DOHH2 (cell line): ENCODE measurements around the gene COPS4.

ENCODE experiments used
- H3F3A ChIP-seq: fragments of 200-600 bp; sonication (generic), shearing (Covaris generic); 2 replicates; pipeline ENCODE4 v1.6.0; 2016; ENCODE audit warnings: antibody characterized with exemption, mild to moderate bottlenecking; ENCODE audit not compliant: control insufficient read depth, insufficient read depth
- H3K27ac ChIP-seq: fragments of 200-600 bp; sonication (generic); 2 replicates; pipeline ENCODE4 v1.5.1; 2014; ENCODE audit warnings: low read depth, mild to moderate bottlenecking, low read length, moderate library complexity
- H3K27me3 ChIP-seq: fragments of 200-600 bp; sonication (generic); 2 replicates; pipeline ENCODE4 v1.6.1; 2014; ENCODE audit warnings: mild to moderate bottlenecking, low read length, mixed read lengths; ENCODE audit not compliant: control insufficient read depth
- H3K36me3 ChIP-seq: fragments of 200-600 bp; sonication (generic); 2 replicates; pipeline ENCODE4 v1.6.1; 2014; ENCODE audit warnings: mild to moderate bottlenecking, low read length, moderate library complexity, mixed read lengths; ENCODE audit not compliant: control insufficient read depth
- H3K4me1 ChIP-seq: fragments of 200-600 bp; sonication (generic); 2 replicates; pipeline ENCODE4 v1.6.1; 2014; ENCODE audit warnings: mild to moderate bottlenecking, low read length, mixed read lengths; ENCODE audit not compliant: control insufficient read depth
- H3K4me2 ChIP-seq: fragments of 200-600 bp; sonication (generic); 2 replicates; pipeline ENCODE4 v1.6.0; 2014; ENCODE audit warnings: mild to moderate bottlenecking, low read length, moderate library complexity
- H3K4me3 ChIP-seq: fragments of 200-600 bp; sonication (generic); 2 replicates; pipeline ENCODE4 v1.5.1; 2014; ENCODE audit warnings: mild to moderate bottlenecking, low read length, mixed read lengths
- H3K79me2 ChIP-seq: fragments of 200-600 bp; sonication (generic); 2 replicates; pipeline ENCODE4 v1.6.1; 2014; ENCODE audit warnings: mild to moderate bottlenecking, low read length, mixed read lengths; ENCODE audit not compliant: control insufficient read depth
- H3K9me2 ChIP-seq: fragments of 200-600 bp; sonication (generic); replicated peaks from 2 replicates; pipeline ENCODE4 v1.6.1; 2014; ENCODE audit warnings: mild to moderate bottlenecking, low read length, mixed read lengths; ENCODE audit not compliant: control insufficient read depth
- H3K9me3 ChIP-seq: fragments of 200-600 bp; sonication (generic); 2 replicates; pipeline ENCODE4 v1.6.1; 2014; ENCODE audit warnings: antibody characterized with exemption, low read length, mixed read lengths; ENCODE audit not compliant: control insufficient read depth, insufficient read depth
- H4K20me1 ChIP-seq: fragments of 200-600 bp; sonication (generic); 2 replicates; pipeline ENCODE4 v1.6.0; 2014; ENCODE audit warnings: low read depth, mild to moderate bottlenecking, antibody characterized with exemption, low read length, moderate library complexity; ENCODE audit not compliant: control insufficient read depth, insufficient read depth
- CTCF ChIP-seq: fragments of 200-600 bp; sonication (generic); IDR thresholded peaks from one replicate; pipeline ENCODE4 v1.5.1; 2014; ENCODE audit warnings: antibody characterized with exemption, mild to moderate bottlenecking, low read depth, low read length; ENCODE audit not compliant: poor library complexity, severe bottlenecking
- EZH2phosphoT487 ChIP-seq: fragments of 200-600 bp; sonication (generic); IDR thresholded peaks from 2 replicates; pipeline ENCODE4 v1.6.1; 2017; ENCODE audit warnings: borderline replicate concordance, mild to moderate bottlenecking, antibody characterized with exemption, low read length, moderate library complexity, mixed read lengths

COPS4 gene

DNA sequence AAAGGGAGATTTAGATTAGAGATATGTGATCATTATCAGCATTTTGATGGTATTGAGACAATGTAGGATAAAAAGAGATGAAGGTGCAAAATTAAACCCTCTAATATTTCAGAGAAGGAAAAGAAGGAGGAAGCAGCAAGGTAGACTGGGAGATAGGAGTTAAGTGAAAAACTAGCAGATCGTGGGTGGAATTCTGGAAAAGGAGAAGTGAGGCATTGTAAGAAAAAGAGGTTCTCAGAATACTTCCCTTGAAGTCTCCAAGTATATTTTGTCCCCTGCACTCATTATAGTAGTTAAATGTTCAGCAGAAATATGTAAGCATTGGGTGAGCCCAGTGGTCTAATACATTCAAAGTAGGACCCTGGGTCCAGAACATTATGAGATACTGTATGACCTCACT, 30.3 kb downstream of the COPS4 start:
- H3K4me1 ChIP-seq: no peaks in the 10 kb centered on the region
- no peak overlapping the region for H3K27ac ChIP-seq
- H3K9me2 ChIP-seq: no peaks in the 10 kb centered on the region
- peaks cover 36% of the 10 kb centered on the region for H3K36me3 ChIP-seq
- H4K20me1 ChIP-seq: no peaks in the 10 kb centered on the region
- no peaks in the 10 kb centered on the region for H3K9me3 ChIP-seq
- H3K79me2 ChIP-seq: no peaks in the 10 kb centered on the region
- H3K4me3 ChIP-seq: no peak overlapping the region
- no peaks in the 10 kb centered on the region for H3K27me3 ChIP-seq
- H3F3A ChIP-seq: no peaks in the 10 kb centered on the region
- TF ChIP-seq CTCF (no peak), EZH2phosphoT487 (no peak)
- H3K4me2 ChIP-seq: no peak overlapping the region

DNA sequence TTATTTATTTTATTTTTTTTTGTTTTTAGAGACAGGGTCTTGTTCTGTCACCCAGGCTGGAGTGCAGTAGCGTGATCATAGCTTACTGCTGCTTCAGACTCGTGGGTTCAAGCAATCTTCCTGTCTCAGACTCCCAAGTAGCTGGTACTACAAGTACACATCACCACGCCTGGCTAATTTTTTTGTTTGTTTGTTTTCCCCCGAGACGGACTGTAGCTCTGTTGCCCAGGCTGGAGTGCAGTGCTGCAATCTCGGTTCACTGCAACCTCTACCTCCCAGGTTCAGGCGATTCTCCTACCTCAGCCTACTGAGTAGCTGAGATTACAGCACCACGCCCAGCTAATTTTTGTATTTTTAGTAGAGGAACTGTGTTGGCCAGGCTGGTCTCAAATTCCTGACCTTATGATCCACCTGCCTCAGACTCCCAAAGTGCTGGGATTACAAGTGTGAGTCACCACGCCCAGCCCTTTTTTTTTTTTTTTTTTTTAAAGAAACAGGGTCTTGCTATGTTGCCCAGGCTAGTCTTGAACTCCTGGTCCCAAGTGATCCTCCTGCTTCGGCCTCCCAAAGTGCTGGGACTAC, 32.2 kb downstream of the COPS4 start:
- Histone ChIP-seq H3K9me3 (no peaks in the 10 kb centered on the region), H3K4me2 (no peak overlapping the region), H3K36me3 (peaks cover 36% of the 10 kb centered on the region), H3K4me3 (no peak overlapping the region), H3K4me1 (no peaks in the 10 kb centered on the region), H3K79me2 (no peaks in the 10 kb centered on the region), H4K20me1 (no peaks in the 10 kb centered on the region), H3K27ac (no peak overlapping the region), H3K9me2 (no peaks in the 10 kb centered on the region), H3K27me3 (no peaks in the 10 kb centered on the region), H3F3A (no peaks in the 10 kb centered on the region)
- no peak for TF ChIP-seq EZH2phosphoT487
- no peak for TF ChIP-seq CTCF

GRCh38 chr4:83071116-83071515, 36.1 kb downstream of the COPS4 start:
- H3K36me3 ChIP-seq: peaks cover 28% of the 10 kb centered on the region
- no peak for TF ChIP-seq CTCF
- TF ChIP-seq EZH2phosphoT487: no peak
- H3K27me3 ChIP-seq: no peaks in the 10 kb centered on the region
- no peaks in the 10 kb centered on the region for H3F3A ChIP-seq
- H4K20me1 ChIP-seq: no peaks in the 10 kb centered on the region
- no peak overlapping the region for H3K27ac ChIP-seq
- H3K9me2 ChIP-seq: no peaks in the 10 kb centered on the region
- H3K9me3 ChIP-seq: no peaks in the 10 kb centered on the region
- H3K4me3 ChIP-seq: no peak overlapping the region
- H3K4me2 ChIP-seq: no peak overlapping the region
- H3K4me1 ChIP-seq: peaks cover 4% of the 10 kb centered on the region; the same call in 1 of the 2 replicates
- H3K79me2 ChIP-seq: no peaks in the 10 kb centered on the region
